ENCODE results near the gene LETM1. TPM values are rescaled to one million over a fixed set of nuclear protein-coding genes. Genes with fewer than 3 reads are reported as not detected.

The LETM1 gene
- total and polyA plus RNA-seq, 2 donors (not counting 3 experiments of a cell fraction or from before 2014, with no cell fraction given), result 25.6 to 62.5 TPM

DNA sequence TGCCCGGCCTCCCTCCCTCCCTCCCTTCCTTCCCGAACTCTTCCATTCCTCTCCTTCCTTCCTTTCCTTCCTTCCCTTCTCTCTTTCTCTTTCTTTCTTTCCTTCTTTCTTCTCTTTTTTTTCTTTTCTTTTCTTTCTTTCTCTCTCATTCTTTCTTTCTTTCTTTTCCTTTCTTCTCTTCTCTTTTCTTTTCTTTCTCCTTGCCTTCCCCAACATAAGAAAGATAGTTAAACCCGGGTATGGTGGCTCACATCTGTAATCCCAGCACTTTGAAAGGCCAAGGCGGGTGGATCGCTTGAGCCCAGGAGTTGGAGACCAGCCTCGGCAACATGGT lies 40.7 kb upstream of the LETM1 start:
- Histone ChIP-seq H3K9me3 (replicated peaks; ENCODE audit: control insufficient read depth, insufficient read depth, low read length) (no peaks in the 10 kb centered on the region), H3K27ac (ENCODE audit: insufficient read depth, low read depth, low read length) (no peak overlapping the region), H3K36me3 (ENCODE audit: control insufficient read depth in 2 of 2, extremely low read depth in 1 of 2, insufficient read depth in 2 of 2, low read length in 2 of 2) (peaks cover 2 to 10% of the 10 kb centered on the region in 2 experiments), H3K79me2 (ENCODE audit: control insufficient read depth, insufficient read depth, low read length) (peaks cover 97% of the 10 kb centered on the region), H2AFZ (ENCODE audit: low read depth, low read length) (no peak overlapping the region), H3K4me1 (ENCODE audit: control insufficient read depth, extremely low read depth, insufficient read depth, low read length) (peaks cover 5% of the 10 kb centered on the region), H3K4me2 (ENCODE audit: insufficient read depth, low read length) (no peak overlapping the region), H3K4me3 (replicated peaks in 1 of 3; ENCODE audit: insufficient read depth in 1 of 3, low read depth in 1 of 3, low read length in 3 of 3) (no peak overlapping the region), H4K20me1 (replicated peaks; ENCODE audit: control insufficient read depth, extremely low read depth, insufficient read depth, low read length) (no peaks in the 10 kb centered on the region), H3K9ac (replicated peaks; ENCODE audit: extremely low read depth, insufficient read depth, low read length) (no peak overlapping the region), H3K9me1 (replicated peaks; ENCODE audit: control insufficient read depth, extremely low read depth, insufficient read depth, low read length) (no peaks in the 10 kb centered on the region), H3K27me3 (ENCODE audit: control insufficient read depth in 2 of 2, insufficient read depth in 2 of 2, low read length in 2 of 2) (no peaks in the 10 kb centered on the region)
- FAIRE-seq (no peak), DNase-seq (ENCODE audit: low read depth, low spot score) (no peak)
- dilution Hi-C loops (cut with MboI; ENCODE audit: extremely low pct_ligation_motif_present, low sequenced_read_pairs) (no loop called here), intact Hi-C loops (cut with micrococcal nuclease) (no loop called here)
- CTCF ChIA-PET, result interaction anchor here (2.2 to 5.7 kb wide), 3 partner anchors 13 to 26 kb away, joined by 4 to 43 read pairs (median 11); partner anchors contain the start of gene NSD2
- TF ChIP-seq GATA2 (IDR thresholded peaks at IDR 0.05; ENCODE audit: insufficient read depth, insufficient read length, low read depth, low read length) (no peak), JUN (IDR thresholded peaks at IDR 0.05; ENCODE audit: borderline replicate concordance, insufficient read depth, insufficient read length, low read depth) (no peak), MYC (IDR thresholded peaks at IDR 0.05; ENCODE audit: low read depth, low read length) (no peak), FOS (IDR thresholded peaks at IDR 0.05; ENCODE audit: borderline replicate concordance, insufficient read depth, low read length) (no peak), POLR2AphosphoS5 (IDR thresholded peaks at IDR 0.05; ENCODE audit: insufficient read depth, low read depth, low read length) (no peak), POLR2A (IDR thresholded peaks at IDR 0.05; ENCODE audit: low read depth, low read length) (no peak), EZH2 (IDR thresholded peaks at IDR 0.05; ENCODE audit: borderline replicate concordance, low read depth, low read length, severe bottlenecking) (no peak)
- TF ChIP-seq, protein P1, sequence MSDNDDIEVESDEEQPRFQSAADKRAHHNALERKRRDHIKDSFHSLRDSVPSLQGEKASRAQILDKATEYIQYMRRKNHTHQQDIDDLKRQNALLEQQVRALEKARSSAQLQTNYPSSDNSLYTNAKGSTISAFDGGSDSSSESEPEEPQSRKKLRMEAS (IDR thresholded peaks at IDR 0.05; ENCODE audit: insufficient read depth, insufficient read length), result no peak
- TF ChIP-seq, protein P2, sequence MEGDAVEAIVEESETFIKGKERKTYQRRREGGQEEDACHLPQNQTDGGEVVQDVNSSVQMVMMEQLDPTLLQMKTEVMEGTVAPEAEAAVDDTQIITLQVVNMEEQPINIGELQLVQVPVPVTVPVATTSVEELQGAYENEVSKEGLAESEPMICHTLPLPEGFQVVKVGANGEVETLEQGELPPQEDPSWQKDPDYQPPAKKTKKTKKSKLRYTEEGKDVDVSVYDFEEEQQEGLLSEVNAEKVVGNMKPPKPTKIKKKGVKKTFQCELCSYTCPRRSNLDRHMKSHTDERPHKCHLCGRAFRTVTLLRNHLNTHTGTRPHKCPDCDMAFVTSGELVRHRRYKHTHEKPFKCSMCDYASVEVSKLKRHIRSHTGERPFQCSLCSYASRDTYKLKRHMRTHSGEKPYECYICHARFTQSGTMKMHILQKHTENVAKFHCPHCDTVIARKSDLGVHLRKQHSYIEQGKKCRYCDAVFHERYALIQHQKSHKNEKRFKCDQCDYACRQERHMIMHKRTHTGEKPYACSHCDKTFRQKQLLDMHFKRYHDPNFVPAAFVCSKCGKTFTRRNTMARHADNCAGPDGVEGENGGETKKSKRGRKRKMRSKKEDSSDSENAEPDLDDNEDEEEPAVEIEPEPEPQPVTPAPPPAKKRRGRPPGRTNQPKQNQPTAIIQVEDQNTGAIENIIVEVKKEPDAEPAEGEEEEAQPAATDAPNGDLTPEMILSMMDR (IDR thresholded peaks at IDR 0.05; ENCODE audit: extremely low read depth in 1 of 2, insufficient read depth in 1 of 2, low read depth in 1 of 2, low read length in 2 of 2), result no peak
- no TSS peak for BruUV-seq (replicated peaks)
- POLR2A ChIA-PET, result no interaction called here

All from endothelial cell of umbilical vein (primary cell).